HEK293 (cell line): Measurements from ENCODE around the gene LY6G5B.

Experiments used
- CTCF ChIP-seq: fragments of 450-650 bp; formaldehyde crosslinking; IDR thresholded peaks from 2 replicates; pipeline ENCODE4 v1.5.1; 2016; ENCODE audit warnings: missing biosample characterization, missing genetic modification characterization
- PBX3 ChIP-seq: sonication (generic); formaldehyde crosslinking; IDR thresholded peaks from 2 replicates; pipeline ENCODE4 v1.8.1; 2022; ENCODE audit warnings: mild to moderate bottlenecking, moderate library complexity, missing genetic modification reagents
- SALL2 ChIP-seq: fragments of 450-650 bp; formaldehyde crosslinking; IDR thresholded peaks from 2 replicates; pipeline ENCODE4 v1.5.0; 2017; ENCODE audit warnings: missing biosample characterization, mild to moderate bottlenecking, missing genetic modification characterization, borderline replicate concordance
- SP7 ChIP-seq: fragments of 450-650 bp; formaldehyde crosslinking; IDR thresholded peaks from 2 replicates; pipeline ENCODE4 v1.5.1; 2016; ENCODE audit warnings: missing biosample characterization, missing genetic modification characterization
- TCF7L2 ChIP-seq: IDR thresholded peaks from 2 replicates; pipeline ENCODE4 v1.6.1; 2011; ENCODE audit warnings: low read depth, mild to moderate bottlenecking, inconsistent platforms, low read length, moderate library complexity, borderline replicate concordance
- ZNF138 ChIP-seq: fragments of 450-650 bp; formaldehyde crosslinking; IDR thresholded peaks from 2 replicates; pipeline ENCODE4 v1.5.1; 2016; ENCODE audit warnings: missing biosample characterization, missing genetic modification characterization, borderline replicate concordance
- ZNF174 ChIP-seq: fragments of 450-650 bp; formaldehyde crosslinking; IDR thresholded peaks from 2 replicates; pipeline ENCODE4 v1.5.0; 2017; ENCODE audit warnings: missing biosample characterization, mild to moderate bottlenecking, missing genetic modification characterization
- ZNF2 ChIP-seq: fragments of 450-650 bp; formaldehyde crosslinking; IDR thresholded peaks from 2 replicates; pipeline ENCODE4 v1.5.1; 2016; ENCODE audit warnings: missing biosample characterization, missing genetic modification characterization
- ZNF274 ChIP-seq, 2 experiments: fragments of 200-500 bp in 1 of 2; fragments of 450-650 bp in 1 of 2; sonication (Bioruptor generic) in 1 of 2; formaldehyde crosslinking in 1 of 2; IDR thresholded peaks; 2 replicates each; pipeline versions ENCODE4 v1.5.1 to v1.6.1; 2014 to 2016; ENCODE audit warnings: borderline replicate concordance in 1 of 2, inconsistent platforms in 1 of 2, low read length in 1 of 2, missing biosample characterization in 1 of 2, missing genetic modification characterization in 1 of 2
- ZNF37A ChIP-seq: fragments of 450-650 bp; IDR thresholded peaks from 2 replicates; pipeline ENCODE4 v1.5.1; 2018; ENCODE audit warnings: missing biosample characterization, missing genetic modification characterization
- ZNF658 ChIP-seq: fragments of 450-650 bp; formaldehyde crosslinking; IDR thresholded peaks from 2 replicates; pipeline ENCODE4; 2016; ENCODE audit warnings: missing biosample characterization, missing genetic modification characterization
- ZNF768 ChIP-seq: fragments of 450-650 bp; formaldehyde crosslinking; IDR thresholded peaks from 2 replicates; pipeline ENCODE4 v1.5.1; 2018; ENCODE audit warnings: missing biosample characterization, mild to moderate bottlenecking, missing genetic modification characterization

DNA sequence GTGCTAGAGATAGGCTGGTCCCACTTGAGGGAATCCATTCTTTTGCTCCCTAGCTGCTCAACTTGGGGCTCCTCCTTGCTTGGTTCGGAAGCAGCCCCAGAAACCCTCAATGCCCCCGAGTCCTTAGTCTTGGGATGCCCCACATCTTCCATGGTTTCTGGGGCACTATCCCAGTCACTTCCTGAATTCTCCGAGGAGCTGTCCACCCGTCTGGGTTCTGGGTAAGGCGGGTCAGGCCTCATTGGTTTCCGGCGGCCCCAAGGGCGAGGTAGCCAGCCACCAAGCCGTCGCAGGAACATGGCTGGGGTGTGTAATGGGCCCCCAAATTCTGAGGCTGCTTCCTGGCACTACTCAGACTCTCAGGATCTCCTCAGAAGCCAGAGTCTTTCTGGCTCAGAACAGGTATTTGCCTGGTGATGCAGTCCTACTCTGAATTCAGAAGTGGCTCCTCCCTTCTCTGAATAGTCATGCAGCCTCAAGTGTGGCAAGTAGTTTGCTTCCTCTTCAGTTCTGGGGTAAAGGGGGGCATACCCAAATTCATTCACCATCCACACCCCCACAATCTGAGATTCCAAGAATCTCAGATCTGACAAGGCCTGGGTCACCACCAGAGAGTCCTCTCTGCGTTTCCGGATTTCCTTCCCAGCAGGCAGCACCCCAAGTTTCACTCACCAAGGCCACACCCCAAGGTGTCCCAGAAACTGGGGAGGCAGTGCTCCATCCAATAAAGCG is 10.0 kb upstream of the LY6G5B start:
- TF ChIP-seq ZNF274 (IDR thresholded peaks at IDR 0.05; ENCODE audit: low read length) (no peak), ZNF274 (tag by site-specific recombination; IDR thresholded peaks at IDR 0.05; ENCODE audit: borderline replicate concordance) (no peak), PBX3 (no peak; the same call in 1 of the 2 replicates), TCF7L2 (no peak), CTCF (tag by site-specific recombination) (no peak), SALL2 (no peak), ZNF37A (tag by site-specific recombination) (no peak), ZNF138 (tag by site-specific recombination) (no peak), ZNF174 (tag by site-specific recombination) (no peak), ZNF768 (tag by site-specific recombination) (no peak), SP7 (tag by site-specific recombination) (no peak), ZNF658 (tag by site-specific recombination) (no peak), ZNF2 (tag by site-specific recombination) (no peak)
